HG02571 (cell line): ENCODE data around the gene FLNC.

Experiments
- ATAC-seq: cut with Tn5 transposase; IDR thresholded peaks from one replicate; pipeline ENCODE4 v1.9.1; 2021; ENCODE audit warnings: mild to moderate bottlenecking, moderate library complexity; ENCODE audit not compliant: unreplicated experiment

The FLNC gene

GRCh38 chr7:128831178-128831993 is 1.2 kb downstream of the FLNC start:
- no peak for ATAC-seq

DNA sequence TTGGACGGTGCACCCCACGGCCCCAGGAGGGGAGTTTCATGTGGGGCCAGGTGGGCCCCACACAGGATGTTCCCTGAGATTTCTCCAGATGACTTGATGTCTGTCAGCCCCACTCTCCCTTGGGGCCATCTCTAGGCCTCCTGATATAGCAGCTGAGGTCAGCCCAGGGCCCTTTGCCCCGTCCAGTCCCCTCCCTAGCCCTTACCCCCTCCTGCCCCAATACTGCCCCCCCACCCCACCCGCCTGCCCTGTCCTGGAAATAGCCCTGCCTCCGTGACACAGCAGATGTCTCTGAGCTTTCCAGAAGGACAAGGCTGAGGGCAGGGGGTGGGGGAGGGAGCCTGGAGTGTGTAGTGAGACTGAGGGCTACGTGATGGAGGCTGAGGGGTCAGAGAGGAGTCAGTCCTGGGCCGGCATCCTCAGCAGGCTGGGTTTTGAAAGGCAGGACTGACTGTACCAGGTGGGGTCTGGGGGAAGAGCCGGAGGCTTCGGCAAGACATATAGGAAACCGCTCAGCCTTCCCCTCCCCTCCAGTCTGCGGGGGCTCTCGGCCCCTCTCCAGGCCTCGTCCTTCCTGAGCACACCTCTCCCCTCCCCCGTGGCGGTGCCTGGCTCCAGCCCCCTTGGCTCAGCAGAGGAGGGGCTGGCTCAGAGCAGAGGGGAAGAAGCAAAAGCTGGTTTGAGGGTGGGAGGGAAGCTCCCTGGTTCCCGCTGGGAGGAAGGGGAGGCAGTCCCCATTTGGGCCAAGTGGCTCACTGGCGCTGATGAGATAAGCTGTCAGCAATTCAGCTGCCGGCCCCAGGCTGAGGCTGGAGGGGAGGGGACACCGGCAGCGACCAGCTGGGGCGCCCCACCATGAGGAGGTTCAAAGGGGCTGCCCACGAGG is 2.0 kb downstream of the FLNC start:
- no peak for ATAC-seq

- ATAC-seq: no peak
Measured at GRCh38 chr7:128832880-128833147, 2.6 kb downstream of the FLNC start.

DNA sequence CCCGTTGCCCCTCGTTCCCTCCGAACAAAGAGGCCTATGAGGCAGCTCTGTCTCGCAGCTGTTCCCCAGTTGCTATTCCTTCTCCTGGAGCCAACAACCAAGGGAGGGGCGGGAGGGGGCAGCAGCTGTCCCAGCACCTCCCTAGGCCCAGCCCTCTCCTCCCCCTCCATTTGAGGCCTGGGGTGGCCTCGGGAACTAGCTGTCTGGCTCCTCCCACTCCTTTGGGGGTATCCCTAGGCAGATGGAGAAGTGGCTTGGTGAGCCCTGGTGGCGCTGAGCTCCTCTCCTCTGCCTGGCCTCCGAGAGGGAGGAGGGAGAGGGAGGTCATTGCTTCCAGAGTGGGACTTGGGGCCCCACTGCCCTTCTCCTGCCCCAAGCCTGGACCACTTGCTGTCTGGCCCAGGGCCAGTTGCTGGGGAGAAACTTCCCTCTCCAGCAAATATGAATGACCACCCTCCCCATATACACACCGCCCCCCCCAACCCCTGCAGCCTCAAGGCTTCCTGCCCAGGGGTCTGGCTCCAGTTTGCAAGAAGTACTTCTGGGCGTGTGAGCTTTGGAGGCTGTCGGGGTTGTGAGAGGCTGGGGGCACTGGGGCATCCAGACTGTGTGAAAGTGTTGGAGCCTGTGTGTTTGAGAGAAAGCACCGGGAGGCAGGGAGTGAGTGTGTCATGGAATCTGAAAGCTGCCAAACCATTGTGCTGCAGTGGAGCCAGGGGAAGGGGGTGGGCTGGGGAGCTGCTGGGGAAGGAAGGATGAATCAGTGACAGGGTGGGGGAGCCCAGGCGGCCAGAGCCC is 3.1 kb downstream of the FLNC start:
- ATAC-seq: no peak

GRCh38 chr7:128833946-128834325 is 3.7 kb downstream of the FLNC start:
- no peak for ATAC-seq

GRCh38 chr7:128835231-128835751 is 5.1 kb downstream of the FLNC start:
- no peak for ATAC-seq

DNA sequence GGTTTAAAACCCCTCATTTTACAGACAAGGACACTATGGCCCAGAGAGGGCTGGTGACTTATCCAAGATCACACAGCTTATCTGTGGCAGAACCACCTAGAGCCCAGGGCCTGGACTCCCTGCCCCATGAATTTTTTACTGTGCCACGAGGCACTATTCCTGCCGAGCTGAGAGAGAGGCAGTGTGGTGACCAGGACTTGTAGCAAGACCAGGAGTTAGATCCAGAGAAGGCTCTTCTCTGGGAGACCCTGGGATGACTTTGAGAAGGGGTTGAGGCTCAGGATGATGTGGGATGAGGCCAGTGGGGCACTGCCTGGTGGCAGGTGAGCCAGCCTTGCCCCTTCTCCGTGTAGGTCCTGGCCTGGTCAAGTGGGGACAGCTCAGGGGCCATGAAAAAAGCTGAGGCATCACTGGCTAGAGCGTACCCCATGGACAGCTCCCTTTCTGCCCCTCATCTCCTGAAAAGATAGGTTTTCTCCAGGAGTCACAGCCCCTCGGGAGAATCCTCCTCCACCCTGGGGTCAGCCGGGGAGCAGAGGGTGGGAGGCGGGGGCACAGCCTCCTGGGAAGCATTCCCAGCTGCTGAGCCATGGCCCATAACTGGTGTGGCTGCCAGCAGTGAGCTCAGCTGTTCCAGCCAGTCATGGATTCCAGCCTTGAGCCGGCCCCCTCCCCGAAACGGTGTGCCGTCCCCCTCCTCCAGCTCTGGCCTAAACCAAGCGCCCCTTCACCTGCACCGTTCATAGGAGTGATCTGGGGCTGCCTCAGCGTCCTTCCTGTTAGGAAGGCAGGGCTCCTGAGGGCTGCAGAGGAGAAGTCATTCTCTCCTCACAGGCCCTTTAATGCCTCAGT is 5.8 kb downstream of the FLNC start:
- ATAC-seq: no peak

DNA sequence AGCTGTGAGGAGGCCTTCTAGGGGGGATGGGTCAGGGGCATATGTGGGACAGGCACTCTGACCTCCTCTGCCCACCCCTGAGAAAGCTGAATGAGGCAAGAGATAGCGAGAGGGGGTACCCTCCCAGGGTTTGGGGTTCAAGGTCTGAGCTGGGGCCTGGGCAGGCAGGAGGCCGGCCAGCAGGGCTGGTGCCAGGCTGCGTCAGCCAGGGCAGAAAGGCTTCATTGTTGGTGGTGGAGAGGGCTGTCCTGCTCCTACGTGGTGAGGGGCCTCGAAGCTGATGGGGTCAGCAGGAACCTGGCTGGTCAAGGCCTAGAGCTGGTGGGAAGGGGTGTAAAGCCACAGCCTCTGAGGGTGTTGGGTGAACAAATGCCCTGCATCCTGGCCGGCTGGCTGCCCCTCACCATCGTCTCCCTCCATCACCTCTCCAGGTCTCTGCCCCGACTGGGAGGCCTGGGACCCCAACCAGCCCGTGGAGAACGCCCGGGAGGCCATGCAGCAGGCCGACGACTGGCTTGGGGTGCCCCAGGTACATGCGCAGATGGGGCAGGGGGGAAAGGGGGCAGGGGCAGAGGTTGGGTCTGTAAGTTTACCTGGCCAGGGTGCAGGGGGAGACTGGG is 6.6 kb downstream of the FLNC start:
- no peak for ATAC-seq

- ATAC-seq: no peak
Measured at GRCh38 chr7:128837521-128837921, 7.3 kb downstream of the FLNC start.

DNA sequence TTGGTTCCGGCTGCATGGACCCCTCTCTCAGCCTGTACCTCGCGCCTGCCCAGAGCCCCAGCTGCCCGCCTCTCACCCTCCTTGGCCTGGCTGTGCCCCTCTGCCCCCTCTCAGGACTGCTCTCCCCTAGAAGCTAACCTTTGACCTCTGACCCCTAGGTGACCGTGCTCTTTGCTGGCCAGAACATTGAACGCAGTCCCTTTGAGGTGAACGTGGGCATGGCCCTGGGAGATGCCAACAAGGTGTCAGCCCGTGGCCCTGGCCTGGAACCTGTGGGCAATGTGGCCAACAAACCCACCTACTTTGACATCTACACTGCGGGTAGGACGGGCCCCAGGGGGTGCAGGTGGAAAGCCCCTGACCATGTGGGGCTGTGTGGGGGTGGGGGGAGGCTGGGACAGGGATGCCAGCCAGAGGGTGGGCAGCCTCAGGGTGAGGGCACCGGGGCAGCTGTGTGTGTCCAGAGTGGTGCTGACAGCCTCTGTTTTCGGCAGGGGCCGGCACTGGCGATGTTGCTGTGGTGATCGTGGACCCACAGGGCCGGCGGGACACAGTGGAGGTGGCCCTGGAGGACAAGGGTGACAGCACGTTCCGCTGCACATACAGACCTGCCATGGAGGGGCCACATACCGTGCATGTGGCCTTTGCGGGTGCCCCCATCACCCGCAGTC is 8.0 kb downstream of the FLNC start:
- ATAC-seq: no peak

DNA sequence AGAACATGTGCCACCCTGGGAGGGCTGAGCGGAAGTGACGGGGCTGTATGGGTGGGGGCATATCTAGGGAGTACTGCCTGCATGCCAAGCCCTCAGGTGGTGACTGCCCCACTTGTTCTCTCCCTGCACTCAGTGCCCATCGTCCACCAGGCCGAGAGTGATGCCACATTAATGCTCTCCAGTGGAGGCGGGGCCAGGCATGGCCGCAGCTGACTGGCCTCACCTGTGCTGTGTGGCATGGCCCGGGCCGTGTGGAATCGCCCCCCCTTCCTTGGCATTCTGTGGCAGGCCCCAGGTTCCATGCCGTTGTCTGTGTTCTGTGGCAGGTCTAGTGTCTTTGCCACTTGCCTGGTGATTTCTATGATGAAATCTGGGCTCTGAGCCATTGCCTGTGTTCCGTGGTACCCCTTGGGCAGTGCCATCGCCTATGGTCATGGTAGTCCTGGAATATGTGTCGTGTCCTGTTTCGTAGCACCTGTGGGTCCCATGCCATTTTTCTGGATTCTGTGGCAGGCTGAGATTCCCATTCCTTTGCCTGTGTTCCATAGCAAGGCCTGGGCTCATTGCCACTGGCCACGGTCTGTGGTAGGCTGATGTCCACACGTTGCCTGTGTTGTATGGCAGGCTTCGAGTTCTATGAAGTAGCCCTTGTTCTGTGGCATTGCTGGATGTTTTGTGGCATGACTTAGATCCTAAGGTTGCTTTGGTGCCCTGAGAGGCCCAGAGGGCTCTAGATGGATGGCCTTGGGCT is 8.9 kb downstream of the FLNC start:
- no peak for ATAC-seq

DNA sequence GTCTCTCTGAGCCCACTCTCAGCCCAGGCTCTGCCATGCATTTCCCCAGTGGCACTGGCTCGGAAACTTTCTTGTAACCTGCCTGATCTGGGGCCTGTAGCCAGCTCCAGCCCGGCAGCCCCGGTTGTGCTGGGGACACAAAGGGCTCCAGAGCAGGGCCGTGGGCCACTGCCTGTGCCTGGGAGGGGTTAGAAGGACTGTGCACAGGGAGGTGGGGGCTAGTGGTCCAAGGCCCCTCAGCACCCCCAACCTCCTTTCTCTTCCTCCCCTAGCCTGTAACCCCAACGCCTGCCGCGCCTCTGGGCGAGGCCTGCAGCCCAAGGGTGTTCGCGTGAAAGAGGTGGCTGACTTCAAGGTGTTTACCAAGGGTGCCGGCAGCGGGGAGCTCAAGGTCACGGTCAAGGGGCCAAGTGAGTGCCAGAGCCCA is 9.6 kb downstream of the FLNC start:
- ATAC-seq: no peak

- no peak for ATAC-seq
Measured at GRCh38 chr7:128840326-128841170, 10.3 kb downstream of the FLNC start.

- ATAC-seq: no peak
Measured at GRCh38 chr7:128841171-128841690, 11.0 kb downstream of the FLNC start.

DNA sequence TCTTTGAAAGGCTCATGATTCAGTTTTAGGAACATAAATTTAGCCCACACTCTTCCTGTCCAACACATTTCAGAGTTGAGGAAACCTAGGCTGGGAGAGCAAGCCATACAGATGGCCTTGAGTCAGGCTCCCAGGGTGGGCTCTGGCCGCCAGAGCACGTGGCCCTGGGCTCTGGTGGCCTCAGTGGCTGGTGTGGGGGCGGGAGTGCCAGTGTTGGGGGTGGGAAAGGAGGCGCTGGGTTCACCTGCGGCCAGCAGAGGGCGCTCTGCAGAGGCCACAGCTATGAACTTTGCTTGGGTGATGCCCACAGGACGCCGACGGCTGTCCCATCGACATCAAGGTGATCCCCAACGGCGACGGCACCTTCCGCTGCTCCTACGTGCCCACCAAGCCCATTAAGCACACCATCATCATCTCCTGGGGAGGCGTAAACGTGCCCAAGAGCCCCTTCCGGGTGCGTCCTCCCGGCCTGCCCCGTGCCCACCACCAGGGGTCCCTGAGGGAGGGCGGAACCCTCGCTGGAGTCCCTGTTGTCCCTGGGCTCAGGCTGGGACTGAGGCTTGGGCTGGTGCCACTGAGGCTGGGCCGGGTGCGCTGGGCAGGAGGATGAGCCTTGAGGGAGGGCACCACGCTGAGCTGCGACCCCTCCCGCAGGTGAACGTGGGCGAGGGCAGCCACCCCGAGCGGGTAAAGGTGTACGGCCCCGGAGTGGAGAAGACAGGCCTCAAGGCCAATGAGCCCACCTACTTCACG is 11.9 kb downstream of the FLNC start:
- ATAC-seq: no peak

GRCh38 chr7:128842674-128843641 is 12.8 kb downstream of the FLNC start:
- ATAC-seq: no peak
